GM11168 (cell line): ENCODE data around the gene ZCCHC13.
"Not testable (repeated sequence)": the region's sequence is repeated elsewhere in the genome, so short reads cannot be mapped to it uniquely, and the experiment has no call there.

Experiments
- in situ Hi-C: fragments of 300-500 bp; cut with MboI; formaldehyde crosslinking; loops from one replicate; pipeline ENCODE4 v1.12.0; 2022; ENCODE audit warnings: low sequenced_read_pairs; ENCODE audit not compliant: unreplicated experiment

Gene ZCCHC13

GRCh38 chrX:74319321-74319720 is 15.3 kb downstream of the ZCCHC13 start:
- in situ Hi-C loops: not testable (repeated sequence)

GRCh38 chrX:74321191-74321590 is 17.2 kb downstream of the ZCCHC13 start:
- in situ Hi-C loops: no loop called here

- in situ Hi-C loops: no loop called here
Observed at GRCh38 chrX:74324131-74324530, 20.2 kb downstream of the ZCCHC13 start.

- in situ Hi-C loops: no loop called here
Observed at GRCh38 chrX:74325130-74326059, 21.4 kb downstream of the ZCCHC13 start.

DNA sequence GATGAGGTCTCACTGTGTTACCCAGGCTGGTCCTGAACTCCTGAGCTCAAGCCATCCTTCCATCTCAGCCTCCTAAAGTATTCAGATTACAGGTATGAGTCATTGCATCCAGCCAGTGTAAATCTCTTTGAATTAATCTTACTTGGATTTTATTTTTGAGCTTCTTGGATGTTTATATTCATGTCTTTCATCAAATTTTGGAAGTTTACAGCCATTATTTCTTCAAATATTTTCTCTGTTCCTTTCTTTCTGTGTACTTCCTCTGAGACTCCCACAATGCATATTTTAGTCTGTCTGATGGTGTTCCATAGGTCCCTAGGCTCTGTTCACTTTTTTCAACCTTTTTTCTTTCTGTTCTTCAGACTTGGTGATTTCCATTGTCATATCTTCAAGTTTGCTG is 34.9 kb downstream of the ZCCHC13 start:
- in situ Hi-C loops: no loop called here

DNA sequence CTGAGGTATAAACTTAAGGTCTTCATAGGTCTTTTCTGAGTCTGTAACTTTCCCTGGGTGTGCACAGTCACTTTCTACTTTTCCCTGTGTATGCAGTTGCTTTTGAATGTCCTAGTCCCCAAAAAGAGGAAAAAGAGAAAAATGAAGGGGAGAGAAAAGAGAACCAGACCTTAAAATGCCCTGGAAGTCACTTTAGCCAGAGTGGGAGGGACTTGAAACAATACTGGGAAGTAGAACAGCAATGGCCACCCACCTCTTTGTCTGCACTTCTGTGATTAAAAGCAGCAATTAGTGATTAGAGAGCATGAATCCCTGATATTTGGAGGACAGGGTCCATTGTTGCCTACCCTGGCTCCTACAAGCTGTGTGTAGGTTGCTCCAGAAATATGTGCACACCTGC is 36.1 kb downstream of the ZCCHC13 start:
- in situ Hi-C loops: no loop called here

DNA sequence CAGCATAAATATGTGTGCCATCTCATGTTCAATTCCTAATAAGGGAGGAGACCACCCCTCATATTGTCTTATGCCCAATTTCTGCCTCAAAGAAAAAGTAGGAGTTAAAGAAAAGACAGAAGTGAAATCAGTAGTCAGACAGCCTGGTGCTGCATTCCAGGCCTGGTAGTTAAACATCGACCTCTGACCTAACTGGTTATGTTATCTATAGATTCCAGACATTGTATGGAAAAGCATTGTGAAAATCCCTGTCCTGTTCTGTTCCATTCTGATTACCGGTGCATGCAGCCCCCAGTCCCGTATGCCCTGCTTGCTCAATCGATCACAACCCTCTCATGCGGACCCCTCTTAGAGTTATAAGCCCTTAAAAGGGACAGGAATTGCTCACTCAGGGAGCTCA is 38.2 kb downstream of the ZCCHC13 start:
- in situ Hi-C loops: not testable (repeated sequence)

DNA sequence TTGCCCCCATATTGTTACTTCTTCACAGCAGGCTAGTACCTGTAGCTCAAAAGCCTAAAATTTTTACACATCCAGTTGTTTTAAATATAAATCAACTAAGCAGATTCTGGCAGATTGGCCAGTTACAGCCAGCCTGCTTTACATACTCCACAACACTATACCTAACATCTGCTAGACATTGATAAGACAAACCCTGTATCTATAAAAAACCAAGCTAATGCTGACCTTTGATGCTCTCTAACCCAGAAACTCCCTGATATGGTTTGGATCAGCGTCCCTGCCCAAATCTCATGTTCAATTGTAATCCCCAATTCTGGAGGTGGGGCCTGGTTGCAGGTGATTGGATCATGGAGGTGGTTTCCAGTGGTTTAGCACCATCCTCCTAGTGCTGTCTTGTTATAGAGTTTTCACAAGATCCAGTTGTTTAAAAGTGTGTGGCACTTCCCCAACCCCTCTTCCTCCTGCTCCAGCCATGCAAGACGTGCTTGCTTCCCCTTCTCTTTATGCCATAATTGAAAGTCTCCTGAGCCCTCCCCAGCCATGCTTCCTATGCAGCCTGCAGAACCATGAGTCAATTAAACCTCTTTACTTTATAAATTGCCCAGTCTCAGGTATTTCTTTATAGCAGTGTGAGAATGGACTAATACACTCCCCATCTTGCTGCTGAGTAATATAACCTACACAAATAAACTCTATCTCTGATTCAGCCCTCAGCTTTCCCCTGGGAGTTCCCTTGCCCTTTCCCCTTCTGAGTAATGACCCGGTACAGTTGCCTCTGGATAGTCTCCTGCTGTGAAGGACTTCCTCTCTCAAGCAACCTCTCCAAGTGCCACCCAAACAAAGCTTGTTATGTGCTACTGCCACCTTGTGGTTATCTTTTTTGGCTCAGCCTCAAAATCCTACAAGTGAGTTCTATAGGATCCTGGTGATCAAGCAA is 39.6 kb downstream of the ZCCHC13 start:
- in situ Hi-C loops: no loop called here

- in situ Hi-C loops: no loop called here
Observed at GRCh38 chrX:74344280-74344622, 40.3 kb downstream of the ZCCHC13 start.

DNA sequence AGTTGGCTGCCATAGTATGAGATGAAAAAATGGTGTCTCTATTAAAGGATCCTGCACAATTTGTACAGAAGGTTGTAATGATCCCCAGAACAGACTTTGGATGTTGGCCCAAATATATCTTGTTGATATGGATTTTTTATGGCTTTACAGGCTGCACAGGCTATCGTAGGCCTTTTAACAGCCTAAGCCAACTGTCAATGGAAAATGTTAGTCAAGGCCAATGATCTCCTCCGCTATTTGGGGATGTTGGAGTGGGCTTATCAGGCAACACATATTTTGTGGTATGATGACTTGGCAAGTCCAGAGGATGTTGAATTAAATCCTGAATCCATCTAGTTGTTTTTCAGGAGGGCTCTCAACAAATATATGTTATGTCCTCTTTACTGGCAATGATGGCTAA is 42.1 kb downstream of the ZCCHC13 start:
- in situ Hi-C loops: no loop called here

DNA sequence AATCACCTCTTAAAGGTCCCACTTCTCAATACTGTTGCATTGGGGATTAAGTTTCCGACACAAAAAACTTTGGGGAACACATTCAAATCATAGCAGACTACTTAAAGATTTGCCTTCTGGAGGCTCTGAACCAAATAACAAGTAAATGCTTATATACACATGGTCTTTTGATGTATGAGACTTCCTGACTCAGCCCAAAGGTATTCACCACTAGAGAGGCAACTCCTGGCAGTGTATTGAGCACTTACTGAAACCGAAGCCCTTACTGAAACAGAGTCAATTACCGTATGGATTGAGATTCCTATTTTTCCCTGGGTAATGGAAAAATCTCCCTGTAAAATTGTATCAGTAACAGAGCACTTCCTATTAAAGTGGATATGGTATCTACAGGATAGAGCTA is 45.4 kb downstream of the ZCCHC13 start:
- in situ Hi-C loops: no loop called here

- in situ Hi-C loops: no loop called here
Observed at GRCh38 chrX:74351760-74352159, 47.8 kb downstream of the ZCCHC13 start.

GRCh38 chrX:74353984-74354383 is 50.0 kb downstream of the ZCCHC13 start:
- in situ Hi-C loops: no loop called here
